Activated CD4-positive, CD25-positive, alpha-beta regulatory T cell treated with anti-CD3 and anti-CD28 coated beads, Interleukin-2, amount 50 U/mL, for 16 hours (primary cell): Measurements from ENCODE around the gene DUSP28.

ENCODE experiments used
- DNase-seq: peaks from one replicate; pipeline ENCODE4 v3.0.0-alpha.2; 2020; ENCODE audit warnings: low read depth, low spot score

Gene DUSP28

DNA sequence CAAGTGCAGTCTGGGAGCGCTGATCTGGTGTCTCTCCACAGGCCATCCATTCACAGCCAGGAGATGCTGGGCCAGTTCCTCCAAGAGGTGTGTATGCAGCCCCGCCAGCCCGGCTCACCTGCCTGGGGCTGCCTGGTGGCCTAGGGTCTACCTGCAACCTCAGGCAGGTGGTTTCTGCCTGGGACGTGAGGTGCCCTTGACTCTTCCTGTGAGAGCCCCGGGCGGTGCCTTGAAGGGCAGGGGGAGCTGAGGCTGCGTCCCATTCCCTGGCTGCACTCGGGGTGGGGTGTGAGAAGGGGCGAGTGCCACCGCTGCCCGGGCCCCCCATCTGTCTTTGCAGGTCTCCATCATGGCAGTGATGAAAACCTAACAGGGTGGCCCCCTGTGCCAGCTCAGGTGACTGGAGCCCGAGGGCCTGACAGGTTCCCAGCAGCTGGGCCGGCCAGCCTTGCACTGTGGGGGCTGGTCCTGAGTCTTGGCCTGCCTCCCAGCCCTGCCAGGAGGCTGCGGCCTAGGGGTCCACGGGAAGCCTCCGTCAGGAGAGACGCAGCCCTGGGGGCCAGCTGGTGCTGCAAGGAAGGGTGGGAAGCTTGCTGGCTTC is 38.3 kb downstream of the DUSP28 start:
- DNase-seq, result no peak

DNA sequence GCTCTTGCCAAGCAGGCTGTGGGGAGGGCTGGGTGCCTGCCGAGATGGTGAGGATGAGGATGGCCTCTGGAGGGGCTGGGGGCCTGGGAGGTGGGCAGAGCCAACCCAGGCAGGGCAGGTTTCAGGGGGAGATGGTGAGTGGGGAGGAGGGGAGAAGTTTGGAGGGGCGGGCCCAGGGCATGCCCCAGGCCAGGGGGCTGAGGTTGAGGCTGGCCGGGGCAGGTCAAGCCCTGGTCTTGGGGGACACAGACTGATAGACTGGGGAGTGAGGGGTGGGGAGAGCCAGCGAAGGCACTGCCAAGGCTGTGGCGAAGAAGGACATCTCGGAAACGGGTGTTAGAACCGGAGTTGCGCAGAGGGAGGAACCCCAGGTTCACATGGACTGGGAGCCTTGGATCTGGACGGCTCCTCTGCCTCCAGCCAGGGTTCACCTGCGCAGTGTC is 39.0 kb downstream of the DUSP28 start:
- no peak for DNase-seq

DNA sequence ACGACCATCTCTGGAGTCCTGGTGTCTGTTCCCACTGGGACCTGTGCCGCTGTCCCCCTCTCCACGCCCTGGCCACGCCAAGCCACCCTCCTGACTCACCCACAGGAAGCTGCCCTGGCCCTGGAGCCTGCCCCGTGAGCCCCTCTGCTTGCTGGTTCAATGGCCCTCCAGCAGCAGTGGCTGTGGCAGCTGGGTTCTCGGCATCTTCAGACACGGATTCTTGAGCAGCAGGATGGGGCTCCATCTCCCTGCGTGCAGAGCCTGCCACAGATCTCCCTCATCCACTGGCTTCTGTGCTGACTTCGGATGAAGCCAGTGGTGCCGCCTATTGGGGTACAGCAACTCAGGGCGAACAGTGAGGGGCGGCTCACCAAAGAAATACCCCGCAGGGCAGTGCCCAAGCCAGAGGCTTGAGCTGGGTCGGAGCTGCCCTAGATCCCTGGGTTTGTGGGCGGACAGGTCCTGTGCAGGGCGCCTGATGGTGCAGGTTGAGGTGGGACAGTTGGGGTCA is 40.3 kb downstream of the DUSP28 start:
- no peak for DNase-seq

DNA sequence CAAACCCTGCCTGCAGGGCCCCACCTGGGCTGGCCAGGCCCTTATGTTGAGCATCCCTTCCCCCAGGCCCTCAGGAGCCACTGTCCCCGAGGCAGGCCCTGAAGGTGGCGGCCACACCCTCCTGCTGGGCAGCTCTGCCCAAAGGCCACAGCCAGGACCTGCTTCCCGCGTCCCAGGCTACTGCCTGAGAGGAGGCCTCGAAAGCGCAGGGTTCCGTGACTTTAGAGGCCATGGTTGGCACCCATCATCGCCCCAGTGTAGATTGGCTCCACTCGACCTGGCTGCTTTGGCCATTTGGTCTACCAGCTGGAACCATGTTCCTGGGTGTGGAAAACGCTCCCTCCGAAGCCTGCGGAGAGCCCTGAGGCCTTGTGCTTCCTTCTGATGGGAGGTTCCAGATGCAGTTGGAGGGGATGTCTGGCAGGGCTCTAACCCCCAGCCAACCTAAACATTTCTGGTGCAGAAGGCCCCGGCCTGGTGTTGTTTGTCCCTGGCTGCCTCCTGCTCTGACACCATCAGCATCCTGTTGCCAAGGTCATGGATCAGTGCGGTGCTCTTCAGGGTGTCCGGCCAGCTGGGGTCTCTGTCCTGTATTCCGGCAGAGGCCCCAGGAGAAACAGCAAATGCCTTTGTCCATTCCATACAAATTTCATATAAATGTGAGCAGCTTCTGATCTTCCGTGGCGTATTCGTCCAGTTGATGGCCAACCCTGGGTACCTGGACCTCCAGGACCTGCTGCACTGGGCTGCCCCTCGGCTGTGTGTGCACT is 41.1 kb downstream of the DUSP28 start:
- no peak for DNase-seq

DNA sequence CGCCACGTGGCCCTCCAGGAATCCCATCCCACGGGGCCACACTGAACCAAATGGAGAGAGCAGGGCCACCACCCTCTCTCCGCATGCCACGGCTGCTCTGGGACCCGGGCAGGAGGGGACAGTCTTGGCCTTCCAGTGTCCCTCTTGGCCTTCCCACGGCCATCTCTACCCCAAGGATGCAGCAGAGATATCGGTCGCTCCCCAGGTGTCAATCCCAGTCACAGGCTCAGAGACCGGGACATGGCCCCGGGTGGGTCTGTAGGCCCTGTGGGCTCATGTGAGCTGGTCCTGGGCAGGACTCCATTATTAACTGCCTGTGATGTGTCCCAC is 41.6 kb downstream of the DUSP28 start:
- DNase-seq, result no peak

DNA sequence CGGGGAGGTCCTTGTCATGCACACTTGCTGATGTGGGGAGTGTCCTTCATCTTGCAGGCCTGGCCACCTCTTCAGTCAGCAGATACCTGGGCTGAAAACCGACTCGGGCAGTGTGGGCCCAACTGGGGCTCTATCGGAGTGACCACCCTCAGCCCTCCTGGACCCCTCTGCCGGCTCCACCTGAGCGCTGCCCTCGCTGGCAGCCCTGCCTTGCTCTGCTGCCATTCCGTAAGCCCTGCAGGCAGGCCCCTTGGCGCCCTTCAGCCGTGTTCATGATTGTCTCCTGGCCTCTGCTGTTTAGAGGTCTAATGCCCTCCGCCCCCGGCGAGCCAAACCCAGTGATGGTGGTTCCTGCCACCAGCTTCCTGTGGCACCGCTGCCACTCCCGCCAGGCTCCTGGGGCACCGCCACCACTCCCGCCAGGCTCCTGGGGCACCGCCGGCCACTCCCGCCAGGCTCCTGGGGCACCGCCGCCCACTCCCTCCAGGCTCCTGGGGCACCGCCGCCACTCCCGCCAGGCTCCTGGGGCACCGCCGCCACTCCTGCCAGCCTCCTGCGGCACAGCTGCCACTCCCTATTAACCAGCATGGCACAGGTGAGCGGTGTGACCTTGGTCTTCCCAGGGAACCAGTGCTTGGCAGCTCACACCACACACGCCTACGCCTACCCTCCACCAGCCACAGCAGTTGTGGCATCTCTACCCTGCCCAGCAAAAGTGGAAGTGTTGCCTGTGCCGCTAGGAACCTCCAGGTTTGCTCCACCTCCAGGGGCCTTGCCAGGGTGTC is 42.3 kb downstream of the DUSP28 start:
- DNase-seq, result no peak

DNA sequence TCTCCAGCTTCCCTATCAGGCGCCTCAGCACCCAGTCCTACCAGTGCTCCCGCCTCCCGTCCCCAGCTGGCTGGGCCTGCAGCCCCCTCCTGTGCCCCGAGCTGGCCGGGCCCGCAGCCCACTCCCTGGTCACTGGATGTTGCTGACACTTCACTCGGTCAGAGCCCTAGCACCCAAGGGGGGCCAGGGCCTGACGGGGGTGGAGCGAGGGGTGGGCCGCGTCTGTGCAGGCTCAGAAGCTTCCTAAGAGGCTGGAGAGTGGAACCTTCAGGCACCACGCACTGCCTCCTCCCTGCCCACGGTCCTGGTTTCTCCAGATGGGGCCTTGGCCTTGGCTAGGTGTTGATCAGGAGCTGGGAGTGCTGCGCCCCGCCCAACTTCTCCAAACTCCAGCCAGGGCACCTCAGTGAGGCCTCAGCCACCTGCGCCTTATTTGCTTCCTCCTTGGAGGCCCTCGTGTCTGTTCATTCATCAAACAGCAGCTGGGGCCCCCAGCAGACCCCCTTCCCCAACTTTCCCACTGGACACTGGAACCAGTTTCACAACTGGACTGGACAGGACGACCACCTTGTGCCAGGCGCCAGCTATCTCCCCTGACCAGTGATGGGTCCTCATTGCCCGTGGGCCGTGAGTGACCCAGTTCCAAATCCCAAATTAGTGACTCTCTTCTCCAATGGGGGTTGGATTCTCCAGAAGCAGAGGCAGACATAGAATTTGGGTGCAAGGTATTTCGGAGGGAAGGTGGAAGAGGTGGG is 43.1 kb downstream of the DUSP28 start:
- no peak for DNase-seq

DNA sequence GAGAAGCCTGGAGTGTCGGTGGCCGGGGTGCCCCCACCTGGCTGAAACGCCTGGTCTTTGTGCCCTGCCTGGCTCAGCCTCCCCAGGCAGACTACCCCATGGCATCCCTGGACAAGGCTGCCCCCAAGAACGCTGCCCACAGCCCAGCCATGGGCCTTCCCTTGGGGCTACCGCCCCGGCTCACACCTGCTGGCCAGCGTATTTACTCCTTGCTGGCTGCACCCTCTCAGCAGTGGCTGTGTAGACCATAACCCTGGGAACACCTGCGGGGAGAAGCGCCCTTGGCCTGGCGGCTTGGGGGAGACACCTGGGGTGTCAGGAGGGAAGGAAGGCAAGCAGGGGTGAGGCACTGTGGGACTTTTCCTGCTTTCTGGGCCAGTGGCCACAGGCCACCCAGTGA is 43.7 kb downstream of the DUSP28 start:
- no peak for DNase-seq

DNA sequence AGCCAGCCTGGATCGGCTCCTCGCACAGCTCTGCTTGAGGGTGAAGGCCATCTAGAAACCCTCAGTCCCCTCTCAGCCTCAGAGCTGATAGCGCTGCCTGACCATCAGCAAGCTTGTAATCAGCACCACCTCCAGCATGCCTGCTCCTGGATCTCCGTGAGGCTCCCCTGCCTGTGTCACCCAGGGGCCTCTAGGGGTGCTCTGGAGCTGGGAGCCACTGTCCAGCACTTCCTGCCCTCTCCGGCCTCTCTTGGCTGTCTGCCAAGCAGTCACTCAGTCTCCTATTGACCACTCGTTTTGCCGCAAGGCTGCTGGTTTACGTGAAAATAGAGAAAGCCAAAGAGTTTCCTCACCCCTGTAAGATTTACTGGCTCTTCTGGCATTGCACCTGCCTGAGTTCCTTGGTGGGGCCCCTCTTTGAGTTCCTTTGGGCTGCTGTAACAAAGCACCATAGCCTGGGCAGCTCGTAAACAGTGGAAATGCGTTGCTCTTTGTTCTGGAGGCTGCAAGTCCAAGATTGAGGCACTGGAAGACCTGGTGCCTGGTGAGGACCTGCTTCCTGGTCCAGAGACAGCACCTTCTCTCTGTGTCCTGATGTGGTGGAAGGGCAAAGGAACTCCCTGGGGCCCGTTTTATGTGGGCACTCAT is 44.3 kb downstream of the DUSP28 start:
- DNase-seq, result no peak

DNA sequence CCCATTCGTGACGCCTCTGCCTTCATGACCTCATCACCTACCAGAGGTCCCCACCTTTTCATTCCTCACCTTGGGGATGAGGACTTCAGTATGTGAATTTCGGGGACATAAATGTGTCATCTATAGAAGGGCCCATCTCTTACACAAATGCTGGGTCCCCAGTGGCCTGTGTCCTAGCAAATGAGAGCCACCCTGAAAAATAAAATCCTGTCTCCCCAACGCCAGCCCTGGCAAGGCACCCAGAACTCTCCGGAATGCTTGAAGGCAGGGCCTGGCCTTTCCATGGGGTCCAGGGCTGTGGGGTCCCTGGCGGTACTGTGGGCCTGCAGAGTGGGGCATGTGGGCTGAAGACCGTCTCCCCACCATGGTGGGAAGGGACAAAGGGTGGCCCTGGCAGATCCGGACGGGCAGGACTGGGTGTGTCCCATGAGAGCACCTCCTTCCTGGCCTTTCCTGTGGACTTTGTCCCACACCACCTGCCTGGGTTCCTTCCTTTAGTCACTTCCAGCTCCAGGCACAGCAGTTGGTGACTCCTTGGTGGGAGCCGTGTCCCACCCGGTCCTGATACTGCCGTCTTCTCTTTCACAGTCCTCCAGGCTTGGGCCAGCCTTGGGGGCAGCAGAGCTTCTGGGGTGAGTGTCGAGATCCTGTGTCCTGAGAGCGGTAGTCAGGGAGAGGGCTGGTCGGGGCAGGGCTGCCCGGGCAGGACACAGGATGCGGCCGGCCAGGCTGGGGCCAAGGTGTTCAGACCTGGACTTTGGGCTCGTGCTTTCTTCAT is 45.0 kb downstream of the DUSP28 start:
- no peak for DNase-seq

DNA sequence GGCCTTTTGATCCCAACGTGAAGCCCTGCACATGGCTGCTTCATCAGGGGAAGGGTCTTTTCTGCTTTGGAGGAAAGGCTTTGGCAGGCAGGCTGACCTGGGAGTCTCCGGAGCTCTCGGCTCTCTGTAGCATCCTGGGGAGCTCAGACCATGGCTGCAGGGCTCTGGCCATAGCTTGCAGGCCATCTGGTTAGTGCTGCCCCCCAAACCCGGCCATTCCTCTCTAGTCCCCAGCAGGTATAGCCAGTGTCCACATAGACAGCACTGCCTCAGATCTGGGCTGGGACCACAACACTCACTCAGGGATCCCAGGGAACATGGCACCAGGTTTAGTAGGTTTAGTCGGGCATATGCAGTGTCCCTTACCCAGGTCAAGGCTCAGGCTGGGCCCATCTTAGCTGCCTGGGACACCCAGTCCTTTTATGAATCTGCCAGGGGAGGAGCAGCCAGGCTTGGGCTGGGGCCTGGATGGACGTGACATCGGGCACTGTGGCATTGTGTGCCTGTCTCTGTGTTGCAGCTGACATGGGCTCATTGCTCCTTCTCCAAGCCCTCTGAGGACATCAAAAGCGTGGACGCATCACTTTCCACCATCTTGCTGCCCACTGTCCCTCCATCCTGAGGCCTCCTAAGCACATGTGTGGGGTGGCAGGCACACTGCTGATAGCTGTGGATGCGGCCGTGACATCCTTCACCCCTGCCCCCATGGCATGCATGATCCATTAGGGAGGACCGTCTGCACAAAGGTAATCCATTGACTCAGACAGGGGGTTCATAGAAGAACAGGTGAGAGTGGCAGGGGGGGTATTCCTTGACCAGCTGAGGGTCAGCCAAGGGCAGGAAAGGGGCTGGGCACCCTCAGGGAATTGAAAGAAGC is 45.9 kb downstream of the DUSP28 start:
- DNase-seq, result no peak

DNA sequence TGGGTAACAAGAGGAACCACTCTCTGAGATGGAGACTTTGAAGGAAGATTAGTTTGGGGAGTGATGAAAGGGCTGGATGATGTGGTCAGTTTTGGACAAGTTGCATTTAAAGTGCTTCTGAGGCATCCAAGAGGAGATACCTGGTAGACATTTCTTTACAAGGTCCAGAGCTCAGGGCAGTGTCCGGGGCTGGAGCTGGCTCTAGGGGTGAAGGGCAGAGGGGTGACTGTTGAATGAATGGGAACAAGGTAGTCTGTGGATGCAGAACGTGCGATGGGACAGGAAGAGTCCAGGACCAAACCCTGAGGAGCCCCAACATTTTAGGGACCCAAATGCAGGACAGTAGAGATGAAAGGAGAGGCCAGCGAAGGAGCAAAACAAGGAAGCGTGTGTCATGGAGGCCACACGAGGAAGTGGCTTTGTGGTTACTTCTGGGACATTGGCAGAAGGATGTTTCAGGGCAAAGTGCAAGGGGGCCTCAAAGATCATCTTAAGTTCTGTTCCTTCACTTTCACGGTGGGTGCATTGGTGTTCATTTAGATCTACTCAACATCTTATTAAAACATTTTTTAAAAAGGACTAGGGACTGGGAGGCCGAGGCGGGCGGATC is 51.5 kb downstream of the DUSP28 start:
- no peak for DNase-seq
